T1000 (cell line): ENCODE measurements around the gene CNGA4.
"Not testable (repeated sequence)": the region's sequence is repeated elsewhere in the genome, so short reads cannot be mapped to it uniquely, and the experiment has no call there.

Experiments used
- DNase-seq: peaks from one replicate; lab custom pipeline; 2025; ENCODE audit warnings: mixed read lengths; lab: John Stamatoyannopoulos, UW

The CNGA4 gene

GRCh38 chr11:6268820-6269219 is 29.9 kb downstream of the CNGA4 start:
- DNase-seq: no peak

DNA sequence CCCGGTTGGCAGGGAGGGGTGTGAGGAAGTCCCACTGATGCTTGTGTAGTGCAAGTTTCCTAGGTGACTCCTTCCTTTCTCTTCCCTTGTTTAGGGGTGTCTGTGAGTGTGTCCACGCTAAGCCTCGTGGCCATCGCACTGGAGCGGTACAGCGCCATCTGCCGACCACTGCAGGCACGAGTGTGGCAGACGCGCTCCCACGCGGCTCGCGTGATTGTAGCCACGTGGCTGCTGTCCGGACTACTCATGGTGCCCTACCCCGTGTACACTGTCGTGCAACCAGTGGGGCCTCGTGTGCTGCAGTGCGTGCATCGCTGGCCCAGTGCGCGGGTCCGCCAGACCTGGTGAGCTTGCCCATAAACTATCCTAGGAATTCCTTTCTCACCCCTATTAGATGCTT is 31.1 kb downstream of the CNGA4 start:
- DNase-seq: no peak

- no peak for DNase-seq
Measured at GRCh38 chr11:6270584-6271246, 31.8 kb downstream of the CNGA4 start.

DNA sequence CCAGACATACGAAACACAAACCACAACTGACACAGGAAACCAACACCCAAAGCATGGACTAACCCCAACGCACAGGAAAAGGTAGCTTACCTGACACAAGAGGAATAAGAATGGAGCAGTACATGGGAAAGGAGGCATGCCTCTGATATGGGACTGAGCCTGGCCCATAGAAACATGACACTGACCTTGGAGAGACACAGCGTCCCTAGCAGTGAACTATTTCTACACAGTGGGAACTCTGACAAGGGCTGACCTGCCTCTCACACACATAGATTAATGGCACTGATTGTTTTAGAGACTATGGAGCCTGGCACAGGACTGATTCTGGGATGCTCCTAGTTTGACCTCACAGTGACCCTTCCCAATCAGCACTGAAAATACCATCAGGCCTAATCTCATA is 32.7 kb downstream of the CNGA4 start:
- DNase-seq: no peak

DNA sequence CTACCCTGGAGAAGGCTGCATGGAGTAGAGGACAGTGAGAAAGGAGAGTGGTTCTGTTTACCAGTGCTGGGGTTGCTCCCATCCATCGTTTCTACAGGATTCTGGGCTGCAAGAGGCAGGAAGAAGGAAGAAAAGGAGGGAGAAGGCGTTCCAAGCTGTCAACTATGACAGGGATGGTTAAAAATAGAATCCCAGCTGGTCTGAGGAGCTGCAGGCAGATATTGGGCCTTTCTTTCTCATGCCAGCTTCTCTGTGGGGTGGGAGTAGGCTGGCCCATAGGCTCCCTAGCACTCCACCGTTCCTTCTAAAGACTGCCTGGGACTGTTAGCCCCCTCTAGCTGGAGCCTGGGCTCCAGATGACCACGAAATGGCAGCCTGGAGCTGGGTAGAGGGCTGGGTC is 34.3 kb downstream of the CNGA4 start:
- DNase-seq: no peak

DNA sequence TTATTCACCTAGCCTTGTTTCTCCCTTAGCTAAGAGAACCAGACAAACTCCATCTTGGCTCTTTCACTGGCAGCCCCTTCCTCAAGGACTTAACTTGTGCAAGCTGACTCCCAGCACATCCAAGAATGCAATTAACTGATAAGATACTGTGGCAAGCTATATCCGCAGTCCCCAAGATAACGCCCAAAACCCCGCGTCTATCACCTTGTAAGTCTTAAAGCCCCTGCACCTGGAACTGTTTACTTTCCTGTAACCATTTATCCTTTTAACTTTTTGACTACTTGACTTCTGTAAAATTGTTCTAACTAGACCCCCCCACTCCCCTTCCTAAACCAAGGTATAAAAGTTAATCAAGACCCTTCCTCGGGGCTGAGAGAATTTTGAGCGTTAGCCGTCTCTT is 41.9 kb downstream of the CNGA4 start:
- not testable (repeated sequence) for DNase-seq

- DNase-seq: no peak
Measured at GRCh38 chr11:6283453-6284023, 44.6 kb downstream of the CNGA4 start.

GRCh38 chr11:6284250-6284649 is 45.4 kb downstream of the CNGA4 start:
- no peak for DNase-seq

- no peak for DNase-seq
Measured at GRCh38 chr11:6285019-6285418, 46.1 kb downstream of the CNGA4 start.
